Measurements from ENCODE around the gene CCDC186.
"Not testable (repeated sequence)": the region's sequence is repeated elsewhere in the genome, so short reads cannot be mapped to it uniquely, and the experiment has no call there.

Gene CCDC186

GRCh38 chr10:114172776-114173602 lies 1.0 kb downstream of the CCDC186 start:
- DNase-seq = no peak

- no peak for DNase-seq
Measured at GRCh38 chr10:114172216-114172615, 1.8 kb downstream of the CCDC186 start.

DNA sequence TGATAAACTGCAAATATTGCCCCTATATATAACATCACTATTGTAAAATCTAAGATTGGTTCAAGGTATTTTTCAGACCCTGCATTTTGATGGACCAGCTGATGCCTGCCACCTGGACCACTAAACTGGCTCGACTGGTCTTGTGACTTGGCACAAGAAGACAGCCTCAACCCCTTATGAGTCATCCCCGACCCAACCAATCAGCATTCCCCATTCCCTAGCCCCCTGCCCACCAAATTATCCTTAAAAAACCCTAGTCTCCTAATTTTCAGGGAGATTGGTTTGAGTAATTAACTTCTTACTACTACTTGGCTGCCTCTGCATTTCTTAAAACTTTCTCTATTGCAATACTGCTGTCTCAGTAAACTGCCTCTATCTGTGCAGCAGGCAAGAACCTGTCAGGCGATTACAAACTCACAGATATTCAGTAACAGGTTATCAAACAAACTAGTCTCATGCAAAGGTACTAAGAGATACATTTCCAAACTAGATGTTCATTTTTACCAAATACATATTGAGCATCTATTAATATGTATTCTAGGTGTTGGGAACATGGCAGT lies 5.5 kb downstream of the CCDC186 start:
- DNase-seq = no peak

GRCh38 chr10:114167985-114168384 lies 6.0 kb downstream of the CCDC186 start:
- no peak for DNase-seq

- DNase-seq = no peak
Measured at GRCh38 chr10:114166494-114166893, 7.5 kb downstream of the CCDC186 start.

DNA sequence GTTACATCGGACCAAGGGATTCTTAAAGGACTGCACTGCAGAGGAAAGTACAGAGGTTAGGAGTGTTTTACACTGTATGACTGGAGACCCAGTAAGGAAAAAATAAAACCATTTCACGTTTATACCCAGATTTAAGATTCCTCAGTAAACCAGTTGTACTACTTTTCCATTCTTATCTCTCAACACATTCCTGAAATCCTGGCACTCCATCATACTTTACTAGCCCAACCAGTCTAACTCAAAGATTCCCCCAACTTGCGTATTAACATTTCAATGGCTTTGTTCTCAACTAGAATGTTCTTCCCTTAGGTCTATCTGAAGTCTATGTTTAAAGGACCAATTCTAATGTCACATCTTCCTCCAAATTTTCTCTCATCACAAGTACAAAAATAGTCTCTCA lies 8.0 kb downstream of the CCDC186 start:
- no peak for DNase-seq

DNA sequence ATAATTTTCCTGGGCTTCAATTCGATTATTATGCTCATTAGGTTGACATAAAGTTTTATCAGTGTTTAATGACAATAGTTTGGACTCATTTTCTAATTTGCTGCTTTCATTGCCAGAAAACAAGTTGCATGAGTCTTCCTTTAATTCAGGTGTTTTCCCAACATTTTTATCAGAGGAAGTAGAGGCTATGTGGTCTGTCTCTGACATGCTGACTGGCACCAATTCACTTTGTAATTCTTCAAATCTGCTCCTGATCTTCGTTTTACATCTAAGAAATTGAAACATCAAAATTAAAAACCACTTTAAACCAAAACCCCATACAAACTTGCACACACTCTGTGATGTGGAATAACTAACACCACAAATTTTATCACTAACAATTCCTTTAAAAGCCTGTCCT lies 10.9 kb downstream of the CCDC186 start:
- DNase-seq = no peak

GRCh38 chr10:114157912-114158311 lies 16.1 kb downstream of the CCDC186 start:
- DNase-seq = no peak

GRCh38 chr10:114151892-114152291 lies 22.1 kb downstream of the CCDC186 start:
- no peak for DNase-seq

GRCh38 chr10:114151486-114151885 lies 22.5 kb downstream of the CCDC186 start:
- no peak for DNase-seq

DNA sequence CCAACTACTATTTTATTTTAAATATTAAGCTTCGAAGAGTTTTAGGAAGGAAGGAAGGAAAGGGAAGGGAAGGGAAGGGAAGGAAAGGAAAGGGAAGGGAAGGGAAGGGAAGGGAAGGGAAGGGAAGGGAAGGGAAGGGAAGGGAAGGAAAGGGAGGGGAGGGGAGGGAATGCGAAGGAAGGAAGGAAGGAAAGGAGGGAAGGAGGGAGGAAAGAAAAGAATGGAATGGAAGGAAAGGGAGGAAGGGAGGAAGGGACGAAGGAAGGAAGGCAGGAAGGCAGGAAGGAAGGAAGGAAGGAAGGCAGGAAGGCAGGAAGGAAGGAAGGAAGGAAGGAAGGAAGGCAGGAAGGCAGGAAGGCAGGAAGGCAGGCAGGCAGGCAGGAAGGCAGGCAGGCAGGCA lies 24.5 kb downstream of the CCDC186 start:
- DNase-seq = not testable (repeated sequence)

- DNase-seq = no peak
Measured at GRCh38 chr10:114143160-114143559, 30.8 kb downstream of the CCDC186 start.

DNA sequence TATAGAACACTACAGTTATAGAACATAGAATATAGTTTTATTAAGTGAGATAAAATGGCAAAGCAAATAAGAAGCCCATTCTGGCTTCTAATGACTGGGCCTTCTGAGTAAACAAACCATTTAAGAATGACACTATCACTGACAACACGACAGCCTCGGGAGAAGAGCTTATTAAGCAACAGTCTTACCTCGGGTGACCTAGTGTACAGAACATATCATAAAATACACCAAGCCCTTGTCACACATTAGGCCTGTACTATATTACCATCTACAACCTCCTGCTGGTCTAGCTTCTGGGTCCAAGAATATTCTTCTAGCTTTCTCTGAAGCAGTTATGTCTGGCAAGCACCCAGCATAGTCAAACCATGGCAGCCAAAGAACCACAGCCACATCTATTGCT lies 32.0 kb downstream of the CCDC186 start:
- DNase-seq = no peak

- DNase-seq = not testable (repeated sequence)
Measured at GRCh38 chr10:114140827-114141226, 33.2 kb downstream of the CCDC186 start.

DNA sequence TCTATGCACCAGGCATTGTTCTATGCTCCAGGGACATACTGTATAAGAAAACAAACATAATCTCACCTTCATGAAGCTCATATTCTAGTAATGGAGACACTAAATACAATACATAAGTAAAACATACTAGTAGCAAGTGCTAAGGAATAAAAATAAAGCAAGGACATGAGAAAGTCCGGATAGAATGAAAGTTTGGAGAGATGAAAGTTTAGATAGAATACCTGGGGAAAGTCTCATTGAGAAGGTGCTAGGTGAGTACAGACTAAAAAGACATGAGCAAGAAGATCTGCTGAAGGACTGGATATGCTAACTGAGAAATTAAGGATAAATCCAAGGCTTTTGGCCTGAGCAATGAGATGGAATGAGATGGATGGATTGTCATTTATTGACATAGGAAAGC lies 34.0 kb downstream of the CCDC186 start:
- no peak for DNase-seq

- no peak for DNase-seq
Measured at GRCh38 chr10:114138581-114138980, 35.4 kb downstream of the CCDC186 start.

DNA sequence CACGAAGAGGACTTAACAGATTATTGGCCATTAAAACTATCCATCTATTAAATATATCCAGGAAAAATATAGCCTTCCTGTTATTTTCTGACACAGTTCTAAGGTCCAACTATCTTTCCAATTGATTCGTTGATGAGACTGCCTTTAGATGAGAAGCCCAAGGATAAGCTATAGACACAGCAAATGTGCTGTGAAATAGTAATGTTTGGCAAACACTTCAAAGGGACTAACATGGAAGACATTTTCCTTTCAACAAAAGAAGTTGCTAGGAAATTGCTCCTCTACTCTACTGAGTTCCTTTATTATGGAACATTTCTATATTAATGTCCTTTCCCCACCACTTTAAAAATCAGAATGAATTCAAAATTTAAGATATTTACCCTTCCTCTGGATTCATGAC lies 38.5 kb downstream of the CCDC186 start:
- no peak for DNase-seq

DNA sequence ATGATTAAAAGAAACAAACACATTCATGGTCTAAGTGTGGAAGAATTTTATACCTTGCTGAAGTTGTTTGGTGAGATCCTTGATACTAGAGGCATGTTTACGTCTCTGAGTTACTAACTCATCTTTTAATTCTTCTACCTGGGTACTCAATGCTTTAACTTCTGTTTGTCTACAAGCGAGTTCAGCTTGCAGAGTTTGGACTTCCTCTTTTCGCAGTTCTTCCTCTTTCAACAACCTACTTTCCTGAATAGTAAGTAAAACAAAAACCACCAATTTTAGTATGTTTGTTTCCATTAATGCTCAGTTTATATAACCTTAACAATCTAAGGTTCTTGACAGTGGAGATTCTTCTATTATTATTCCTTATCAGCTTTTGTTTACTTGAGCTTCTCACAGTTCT lies 42.9 kb downstream of the CCDC186 start:
- DNase-seq = no peak

- DNase-seq = no peak
Measured at GRCh38 chr10:114121031-114121430, 53.0 kb downstream of the CCDC186 start.

GRCh38 chr10:114118514-114118913 lies 55.5 kb downstream of the CCDC186 start:
- no peak for DNase-seq

DNA sequence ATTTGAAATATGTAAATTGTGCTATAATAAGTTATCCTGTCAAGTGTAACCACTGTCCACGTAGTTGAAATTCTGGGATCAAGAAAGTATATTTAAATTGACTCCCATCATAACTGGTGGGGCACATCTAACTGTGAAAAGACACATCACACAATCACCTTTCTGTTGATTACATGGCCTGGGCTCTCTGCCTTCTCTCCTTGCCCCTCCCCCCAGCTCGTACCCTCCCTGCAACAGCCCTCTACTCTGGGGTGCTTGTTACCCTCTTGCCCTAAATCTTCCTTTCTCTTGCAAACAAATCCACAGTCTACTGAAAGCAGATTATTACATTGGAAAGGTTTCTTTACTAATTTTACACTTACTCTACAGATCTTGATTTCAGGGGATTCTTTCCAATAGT lies 56.3 kb downstream of the CCDC186 start:
- DNase-seq = no peak

DNA sequence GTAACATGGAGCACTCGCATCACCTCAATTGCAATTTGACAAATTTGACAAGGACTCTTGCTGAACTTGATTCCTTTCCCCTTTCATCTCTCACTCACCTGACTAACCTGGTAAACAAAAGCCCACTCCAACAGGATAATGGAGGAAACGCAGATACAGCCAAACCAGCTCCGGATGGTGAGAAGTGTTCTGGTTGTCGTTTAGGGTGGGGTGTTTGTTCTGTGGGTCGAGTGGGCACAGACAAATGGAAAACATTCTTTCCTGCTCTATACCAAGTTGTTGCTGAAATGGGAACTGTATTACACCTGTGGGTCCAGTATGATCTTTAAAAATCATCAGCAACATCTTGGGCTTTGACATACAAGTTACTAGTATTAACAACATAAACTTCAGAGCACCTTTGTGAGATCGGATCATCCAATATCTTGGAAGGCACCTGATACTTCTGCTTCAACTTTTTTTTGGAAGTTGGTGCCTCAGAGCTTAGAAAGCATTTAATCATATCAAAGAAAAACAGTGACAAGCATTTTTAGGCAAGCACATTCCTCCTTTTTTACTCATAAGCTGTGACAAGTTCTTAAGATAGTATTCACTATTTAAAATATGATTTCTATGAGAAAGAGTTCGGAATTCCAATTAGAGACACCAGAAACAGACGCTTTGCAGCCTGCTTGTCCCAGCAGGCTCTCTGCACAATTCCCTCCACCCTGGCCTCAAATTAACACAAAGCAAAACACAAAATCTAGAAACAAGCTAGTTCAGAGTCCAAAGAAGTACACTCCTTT lies 58.1 kb downstream of the CCDC186 start:
- no peak for DNase-seq

DNA sequence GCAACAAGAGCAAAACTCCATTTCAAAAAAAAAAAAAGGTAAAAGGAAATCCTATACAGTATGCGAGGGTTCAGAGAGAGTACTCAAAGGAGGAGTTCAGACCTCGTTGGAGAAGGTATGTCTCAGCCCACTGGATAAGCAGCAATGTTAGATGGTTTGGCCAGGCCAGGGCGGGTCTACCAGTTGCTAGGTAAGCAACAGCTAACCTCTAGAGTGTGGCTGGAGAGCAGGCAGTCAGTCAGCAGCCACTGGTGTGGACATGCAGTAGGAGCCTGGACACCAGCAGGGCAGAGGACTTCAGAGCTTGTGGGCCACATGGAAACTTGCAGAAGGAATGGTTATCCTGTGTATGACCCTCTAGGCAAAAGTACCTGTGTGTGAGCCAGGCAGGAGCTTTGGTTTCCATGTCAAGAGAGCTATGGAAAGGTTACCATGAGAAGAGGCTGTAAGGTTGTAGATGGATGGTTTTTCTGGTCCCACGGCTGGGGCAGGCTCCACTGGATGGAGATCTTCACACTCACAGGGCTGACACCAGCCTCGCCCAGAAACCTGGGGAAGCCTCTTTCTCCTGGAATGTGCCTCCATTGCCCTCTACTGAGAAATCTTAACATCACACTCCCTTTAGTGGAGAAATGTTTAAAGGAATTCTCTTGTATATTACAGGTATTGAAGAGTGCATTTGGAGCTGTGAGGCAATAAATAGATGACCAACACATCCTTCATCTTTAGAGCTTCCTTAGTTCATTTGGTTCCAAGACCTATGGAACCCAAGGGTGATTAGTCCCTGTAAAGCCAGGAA lies 63.6 kb downstream of the CCDC186 start:
- no peak for DNase-seq

All from activated gamma-delta T cell treated with Interleukin-2 at 50 U/mL for 16 hours (primary cell).